ENCODE measurements around the gene MAPK4.
"Not testable (repeated sequence)": the region's sequence is repeated elsewhere in the genome, so short reads cannot be mapped to it uniquely, and the experiment has no call there.

MAPK4 gene

DNA sequence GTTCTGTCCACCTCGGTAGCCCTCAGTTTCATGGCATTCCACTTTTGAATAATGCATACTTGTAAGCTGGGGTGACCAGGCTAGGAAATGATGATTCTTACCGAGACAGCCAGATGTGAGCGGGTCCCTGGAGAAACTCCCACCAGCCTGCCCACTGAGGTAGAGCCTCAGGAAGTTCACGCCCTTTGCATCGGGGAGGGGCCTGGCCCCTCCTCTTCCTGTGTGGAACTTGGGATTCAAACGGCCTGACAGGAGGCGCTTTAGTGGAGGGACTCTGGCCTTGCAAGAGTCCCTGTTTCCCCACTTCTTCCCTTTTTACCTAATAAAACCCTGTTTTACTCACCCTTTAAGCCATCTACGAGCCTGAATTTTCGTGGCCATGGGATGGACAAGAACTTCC, 215.3 kb downstream of the MAPK4 start:
- no peak for DNase-seq

DNA sequence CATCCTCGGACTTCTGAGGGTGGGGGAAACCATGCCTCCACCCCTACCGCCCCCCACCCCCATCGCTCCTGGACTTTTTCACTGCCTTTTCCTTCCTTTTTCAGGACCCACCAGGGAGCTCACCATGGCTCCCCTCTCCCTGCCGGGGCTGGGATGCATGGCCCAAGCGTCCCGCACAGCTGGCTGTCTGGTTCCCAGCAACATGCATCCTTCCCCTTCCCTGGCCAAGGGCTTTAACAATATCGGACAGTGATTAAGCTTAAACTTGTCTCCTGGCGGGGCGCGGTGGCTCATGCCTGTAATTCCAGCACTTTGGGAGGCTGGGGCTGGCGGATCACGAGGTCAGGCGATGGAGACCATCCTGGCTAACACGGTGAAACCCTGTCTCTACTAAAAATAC, 215.8 kb downstream of the MAPK4 start:
- no peak for DNase-seq

DNA sequence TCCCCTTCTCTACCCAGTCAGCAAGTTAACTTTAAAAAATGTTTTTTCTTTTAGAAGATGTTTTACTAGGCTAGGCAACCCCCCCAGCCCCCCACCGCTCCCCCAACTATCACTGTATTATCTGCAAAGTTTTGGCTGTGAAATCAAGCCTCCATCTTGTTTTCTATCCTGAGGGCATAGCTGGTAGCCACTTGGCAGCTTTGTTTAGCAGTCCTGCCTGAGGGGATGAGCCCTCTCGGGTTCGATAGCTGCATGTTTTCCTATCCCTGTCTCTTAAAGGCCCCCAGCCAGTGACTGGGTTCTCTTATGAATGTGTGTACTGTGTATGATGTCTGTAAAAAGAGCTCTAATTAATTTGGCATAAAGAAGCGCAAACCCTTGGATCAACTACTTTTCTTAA, 216.5 kb downstream of the MAPK4 start:
- DNase-seq: no peak

DNA sequence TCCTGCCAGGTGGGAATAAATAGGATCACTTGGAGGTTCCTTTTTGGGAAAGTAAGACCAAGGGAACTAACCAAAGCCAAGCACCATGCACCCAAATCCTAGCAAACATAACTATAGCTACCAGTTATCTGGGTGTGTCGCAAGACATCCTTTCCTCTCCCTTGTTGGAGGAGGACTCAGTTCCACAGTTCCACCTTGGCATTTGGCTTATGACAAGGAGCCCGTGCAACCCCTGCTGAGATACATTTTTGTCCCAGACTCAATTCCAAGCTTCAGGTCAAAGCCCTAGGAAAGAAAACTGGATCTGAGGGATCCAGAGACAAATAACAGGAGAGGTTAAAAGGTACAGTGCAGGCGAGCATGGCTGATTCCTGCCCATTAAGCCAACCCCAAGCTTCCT, 219.1 kb downstream of the MAPK4 start:
- DNase-seq: not testable (repeated sequence)

Measured in CD4-positive, alpha-beta T cell treated with Interleukin-10 for 1 hour (primary cell).